22Rv1 (cell line): ENCODE measurements around the gene SPP2.

Experiments
- CTCF ChIP-seq: fragments of 450-650 bp; IDR thresholded peaks from 2 replicates; pipeline ENCODE4 v1.5.1; 2017; ENCODE audit warnings: mild to moderate bottlenecking
- ZFX ChIP-seq: fragments of 450-650 bp; IDR thresholded peaks from 2 replicates; pipeline ENCODE4 v1.6.1; 2017; ENCODE audit warnings: antibody characterized with exemption, borderline replicate concordance

GRCh38 chr2:234091432-234091879 lies 41.0 kb downstream of the SPP2 start:
- TF ChIP-seq CTCF, result no peak
- no peak for TF ChIP-seq ZFX
